AG04450 (cell line): ENCODE results near the gene RPS6KA1. TPM values are rescaled to one million over a fixed set of nuclear protein-coding genes. Genes with fewer than 3 reads are reported as not detected.

Experiments used
- CTCF ChIA-PET: fragments of 300-600, 350-600 bp; formaldehyde crosslinking; extraction: SDS; loops from one replicate; lab custom pipeline; 2022; ENCODE audit warnings: antibody characterized with exemption, inconsistent platforms; lab: Charles Lee
- POLR2A ChIA-PET: fragments of 350-600 bp; formaldehyde crosslinking; extraction: SDS; loops from one replicate; lab custom pipeline; 2021; ENCODE audit warnings: antibody characterized with exemption, inconsistent platforms; lab: Yijun Ruan, JAX
- DNase-seq: peaks from one replicate; pipeline ENCODE4 v3.0.0-alpha.2; 2011; ENCODE audit warnings: low read depth, low spot score
- H3K27ac ChIP-seq: one replicate; pipeline ENCODE4 v1.5.1; 2012; ENCODE audit warnings: low read depth, low read length, control low read depth
- H3K27me3 ChIP-seq: one replicate; pipeline ENCODE4 v1.6.0; 2012; ENCODE audit warnings: low read length; ENCODE audit not compliant: control insufficient read depth, insufficient read depth
- H3K4me3 ChIP-seq: 2 replicates; pipeline ENCODE4 v1.5.1; 2011; ENCODE audit warnings: mild to moderate bottlenecking, low read depth, low read length, control low read depth
- H3K9me3 ChIP-seq: 2 replicates; pipeline ENCODE4 v1.5.1; 2012; ENCODE audit warnings: low read length; ENCODE audit not compliant: control insufficient read depth, insufficient read depth
- polyA plus RNA-seq: library from polyadenylated mRNA; depleted of rRNA; stranded (reverse); fragments of >200 nt; gene quantifications from 2 replicates; pipeline ENCODE4 v1.2.3, GENCODE V29; 2011
- TF ChIP-seq, protein P1 (sequence below): IDR thresholded peaks from 2 replicates; pipeline ENCODE4 v1.5.1; 2011; ENCODE audit warnings: low read depth, low read length, control low read depth, inconsistent platforms

RPS6KA1 gene
- polyA plus RNA-seq, 1 experiment = 2.8 TPM

GRCh38 chr1:26555550-26555981 is 26.0 kb downstream of the RPS6KA1 start:
- DNase-seq = no peak

GRCh38 chr1:26556111-26556510 is 26.6 kb downstream of the RPS6KA1 start:
- DNase-seq = no peak
- ChIA-PET POLR2A (no interaction called here), CTCF (interaction anchor here (0.8 to 2.2 kb wide), 3 partner anchors 18 to 86 kb away, joined by 3 to 8 read pairs (median 3); no protein-coding TSS in a partner anchor)
- TF ChIP-seq, protein P1, sequence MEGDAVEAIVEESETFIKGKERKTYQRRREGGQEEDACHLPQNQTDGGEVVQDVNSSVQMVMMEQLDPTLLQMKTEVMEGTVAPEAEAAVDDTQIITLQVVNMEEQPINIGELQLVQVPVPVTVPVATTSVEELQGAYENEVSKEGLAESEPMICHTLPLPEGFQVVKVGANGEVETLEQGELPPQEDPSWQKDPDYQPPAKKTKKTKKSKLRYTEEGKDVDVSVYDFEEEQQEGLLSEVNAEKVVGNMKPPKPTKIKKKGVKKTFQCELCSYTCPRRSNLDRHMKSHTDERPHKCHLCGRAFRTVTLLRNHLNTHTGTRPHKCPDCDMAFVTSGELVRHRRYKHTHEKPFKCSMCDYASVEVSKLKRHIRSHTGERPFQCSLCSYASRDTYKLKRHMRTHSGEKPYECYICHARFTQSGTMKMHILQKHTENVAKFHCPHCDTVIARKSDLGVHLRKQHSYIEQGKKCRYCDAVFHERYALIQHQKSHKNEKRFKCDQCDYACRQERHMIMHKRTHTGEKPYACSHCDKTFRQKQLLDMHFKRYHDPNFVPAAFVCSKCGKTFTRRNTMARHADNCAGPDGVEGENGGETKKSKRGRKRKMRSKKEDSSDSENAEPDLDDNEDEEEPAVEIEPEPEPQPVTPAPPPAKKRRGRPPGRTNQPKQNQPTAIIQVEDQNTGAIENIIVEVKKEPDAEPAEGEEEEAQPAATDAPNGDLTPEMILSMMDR = no peak
- Histone ChIP-seq H3K27me3 (no peaks in the 10 kb centered on the region), H3K4me3 (no peak overlapping the region), H3K27ac (no peak overlapping the region), H3K9me3 (no peaks in the 10 kb centered on the region)

More at GRCh38 chr1:26555550-26555981, 26.0 kb downstream of the RPS6KA1 start:
- TF ChIP-seq, protein P1 = no peak
- ChIA-PET POLR2A (no interaction called here), CTCF (interaction anchor here (0.8 to 2.2 kb wide), 3 partner anchors 17 to 85 kb away, joined by 3 to 8 read pairs (median 3); no protein-coding TSS in a partner anchor)
- Histone ChIP-seq H3K27me3 (no peaks in the 10 kb centered on the region), H3K27ac (no peak overlapping the region), H3K4me3 (no peak overlapping the region), H3K9me3 (no peaks in the 10 kb centered on the region)

DNA sequence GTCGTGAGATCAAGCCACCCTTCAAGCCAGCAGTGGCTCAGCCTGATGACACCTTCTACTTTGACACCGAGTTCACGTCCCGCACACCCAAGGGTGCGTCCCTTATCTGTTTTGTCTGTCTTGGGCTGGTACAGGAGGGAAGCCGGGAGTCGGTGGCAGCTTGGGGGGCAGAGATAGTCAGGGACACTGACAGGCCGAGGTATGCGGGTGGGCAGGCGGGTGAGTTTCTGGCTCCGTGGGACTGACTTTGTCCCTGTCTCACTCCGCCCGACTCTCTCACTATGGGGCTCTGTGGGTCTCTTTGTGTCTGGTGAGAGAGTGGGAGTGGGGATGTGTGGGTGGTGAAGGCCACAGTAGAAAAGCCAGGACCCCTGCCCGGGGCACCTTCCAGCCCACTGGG is 27.4 kb downstream of the RPS6KA1 start:
- Histone ChIP-seq H3K27me3 (no peaks in the 10 kb centered on the region), H3K9me3 (no peaks in the 10 kb centered on the region), H3K4me3 (no peak overlapping the region), H3K27ac (no peak overlapping the region)
- TF ChIP-seq, protein P1 = no peak
- ChIA-PET CTCF (interaction anchor here (2.2 kb wide), 1 partner anchor 19 kb away, joined by 8 read pairs; no protein-coding TSS in a partner anchor), POLR2A (no interaction called here)
- DNase-seq = no peak

- no peak overlapping the region for H3K4me3 ChIP-seq
- no peak overlapping the region for H3K27ac ChIP-seq
- no peaks in the 10 kb centered on the region for H3K9me3 ChIP-seq
- no peak for DNase-seq
- TF ChIP-seq, protein P1 = no peak
- no peaks in the 10 kb centered on the region for H3K27me3 ChIP-seq
- ChIA-PET POLR2A (no interaction called here), CTCF (no interaction called here)
Measured at GRCh38 chr1:26558685-26559048, 29.1 kb downstream of the RPS6KA1 start.

GRCh38 chr1:26560403-26560780 is 30.8 kb downstream of the RPS6KA1 start:
- no peaks in the 10 kb centered on the region for H3K27me3 ChIP-seq
- TF ChIP-seq, protein P1 = no peak

More at GRCh38 chr1:26560403-26560780, 30.8 kb downstream of the RPS6KA1 start:
- Histone ChIP-seq H3K4me3 (no peak overlapping the region), H3K9me3 (no peaks in the 10 kb centered on the region), H3K27ac (no peak overlapping the region)
- ChIA-PET CTCF (no interaction called here), POLR2A (no interaction called here)
- DNase-seq = no peak
